Erythroblast (primary cell): ENCODE data around the gene CCN2.

ENCODE experiments used
- GATA1 ChIP-seq: IDR thresholded peaks from 2 replicates; pipeline ENCODE4 v1.6.1; 2011; ENCODE audit warnings: low read depth, mild to moderate bottlenecking, control low read depth, low read length, moderate library complexity
- POLR2A ChIP-seq: IDR thresholded peaks from 2 replicates; pipeline ENCODE4 v1.6.1; 2011; ENCODE audit warnings: mild to moderate bottlenecking, low read length

DNA sequence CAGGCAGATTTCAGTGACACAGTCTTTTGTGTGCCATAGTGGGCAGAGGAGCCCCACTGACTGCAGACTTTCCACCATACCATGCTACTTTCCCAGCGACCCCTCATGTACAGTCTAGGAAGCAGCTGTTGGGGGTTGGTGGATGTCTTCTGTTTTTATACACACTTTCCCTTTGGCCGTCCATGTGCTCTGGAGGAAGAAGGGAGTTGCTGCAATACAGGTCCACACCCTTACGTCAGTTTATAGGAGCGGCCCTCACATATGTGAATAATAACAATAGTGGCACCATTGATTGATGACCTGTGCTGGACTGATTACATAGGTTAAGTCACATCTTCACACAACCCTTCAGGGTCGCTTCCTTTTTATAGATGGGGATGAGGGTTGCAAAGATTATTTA lies 17.5 kb upstream of the CCN2 start:
- TF ChIP-seq POLR2A (no peak), GATA1 (no peak)
